ENCODE results near the gene SMIM29.

Gene SMIM29

GRCh38 chr6:34284563-34285447 lies 36.0 kb upstream of the SMIM29 start:
- no peak overlapping the region for H3K27ac ChIP-seq

GRCh38 chr6:34281702-34282334 lies 33.0 kb upstream of the SMIM29 start:
- no peak for TF ChIP-seq ZFX (IDR thresholded peaks at IDR 0.05; ENCODE audit: borderline replicate concordance)
- no peak for TF ChIP-seq CTCF (IDR thresholded peaks at IDR 0.05)

More at GRCh38 chr6:34284563-34285447, 36.0 kb upstream of the SMIM29 start:
- TF ChIP-seq ZFX (IDR thresholded peaks at IDR 0.05; ENCODE audit: borderline replicate concordance) (no peak), CTCF (IDR thresholded peaks at IDR 0.05) (no peak)

GRCh38 chr6:34280216-34280615 lies 31.4 kb upstream of the SMIM29 start:
- TF ChIP-seq ZFX (IDR thresholded peaks at IDR 0.05; ENCODE audit: borderline replicate concordance), result no peak
- TF ChIP-seq CTCF (IDR thresholded peaks at IDR 0.05), result no peak
- no peak overlapping the region for H3K27ac ChIP-seq

More at GRCh38 chr6:34281702-34282334, 33.0 kb upstream of the SMIM29 start:
- H3K27ac ChIP-seq, result no peak overlapping the region

- no peak for TF ChIP-seq ZFX (IDR thresholded peaks at IDR 0.05; ENCODE audit: borderline replicate concordance)
- TF ChIP-seq CTCF (IDR thresholded peaks at IDR 0.05), result no peak
- no peak overlapping the region for H3K27ac ChIP-seq
Measured at GRCh38 chr6:34278833-34279232, 30.0 kb upstream of the SMIM29 start.

GRCh38 chr6:34277763-34278112 lies 28.9 kb upstream of the SMIM29 start:
- TF ChIP-seq ZFX (IDR thresholded peaks at IDR 0.05; ENCODE audit: borderline replicate concordance) (no peak), CTCF (IDR thresholded peaks at IDR 0.05) (no peak)
- no peak overlapping the region for H3K27ac ChIP-seq

- TF ChIP-seq ZFX (IDR thresholded peaks at IDR 0.05; ENCODE audit: borderline replicate concordance) (no peak), CTCF (IDR thresholded peaks at IDR 0.05) (no peak)
- no peak overlapping the region for H3K27ac ChIP-seq
Measured at GRCh38 chr6:34276881-34277762, 28.3 kb upstream of the SMIM29 start.

Data from 22Rv1 (cell line).